GM10847 (cell line): Measurements from ENCODE around the gene CGN.

Experiments used
- POLR2A ChIP-seq: IDR thresholded peaks from 2 replicates; pipeline ENCODE4 v1.6.1; 2011; ENCODE audit not compliant: insufficient read length; ENCODE audit errors: extremely low read depth

The CGN gene

DNA sequence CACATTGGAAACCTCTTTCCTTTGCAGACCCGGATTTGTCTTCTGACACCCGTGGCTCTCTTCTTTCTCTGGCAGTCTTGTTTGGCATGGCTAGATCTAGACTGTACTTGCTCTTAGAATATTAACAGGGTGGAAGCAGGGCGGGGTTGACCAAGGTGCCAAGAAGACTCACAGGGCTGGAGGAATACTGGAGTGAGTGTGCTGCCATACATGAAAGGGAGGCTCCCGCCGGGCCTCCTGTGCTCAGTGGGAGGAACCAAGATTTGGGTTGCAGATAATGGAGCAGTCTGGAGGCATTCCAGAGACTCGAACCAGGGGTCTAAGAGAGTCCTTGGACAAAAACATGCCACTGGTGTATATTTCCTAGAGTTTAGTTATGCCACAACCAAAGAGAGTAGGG is 73.1 kb downstream of the CGN start:
- TF ChIP-seq POLR2A: no peak

- TF ChIP-seq POLR2A: no peak
Observed at GRCh38 chr1:151584780-151585179, 73.6 kb downstream of the CGN start.

DNA sequence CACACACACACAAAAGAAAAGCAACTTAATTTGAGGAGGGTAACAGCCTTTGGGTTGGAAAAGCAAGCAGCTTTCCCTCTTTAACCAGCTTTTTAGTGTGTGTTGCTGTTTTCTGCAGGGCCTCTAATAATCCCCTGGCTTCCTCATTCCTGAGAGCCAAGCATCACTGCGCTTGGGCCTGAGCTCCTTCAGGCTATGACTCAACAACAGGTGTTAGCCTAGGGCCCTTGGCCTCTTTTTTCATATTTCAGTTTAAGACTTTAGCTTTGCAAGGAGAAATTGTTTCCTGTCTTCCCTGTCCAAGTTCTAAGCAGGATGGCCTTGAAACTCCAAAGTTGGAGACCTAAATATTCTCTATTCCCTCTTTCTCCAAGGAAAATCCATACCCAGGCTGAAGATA is 74.4 kb downstream of the CGN start:
- TF ChIP-seq POLR2A: no peak
